ENCODE results near the gene RASGRP4.

The RASGRP4 gene

DNA sequence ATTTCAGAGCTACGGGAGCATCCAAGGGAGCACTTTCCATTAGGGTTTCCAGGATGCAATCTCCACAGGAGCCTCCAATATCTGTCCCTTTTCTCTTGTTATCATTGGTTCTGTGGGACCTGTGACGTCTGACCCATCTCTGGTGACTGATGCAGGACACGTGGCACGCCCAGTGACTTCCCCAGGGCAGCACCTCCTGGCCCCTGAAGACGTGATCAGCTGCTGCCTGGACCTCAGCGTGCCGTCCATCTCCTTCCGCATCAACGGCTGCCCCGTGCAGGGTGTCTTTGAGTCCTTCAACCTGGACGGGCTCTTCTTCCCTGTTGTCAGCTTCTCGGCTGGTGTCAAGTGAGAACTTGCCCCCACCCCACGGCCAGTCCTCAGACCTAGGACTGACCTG, 33.0 kb upstream of the RASGRP4 start:
- no peaks in the 10 kb centered on the region for H3K27me3 ChIP-seq (ENCODE audit: control insufficient read depth, insufficient read depth, low read length)
- no peak overlapping the region for H3K4me3 ChIP-seq (ENCODE audit: low read depth, low read length)
- H3K36me3 ChIP-seq (ENCODE audit: control insufficient read depth, insufficient read depth, low read length), result peaks cover 45% of the 10 kb centered on the region
- no peak overlapping the region for H3K9ac ChIP-seq (ENCODE audit: low read depth, low read length)
- H3K9me3 ChIP-seq (ENCODE audit: control insufficient read depth, insufficient read depth, low read length), result no peaks in the 10 kb centered on the region
- H3K4me1 ChIP-seq (ENCODE audit: control insufficient read depth, insufficient read depth, low read length), result no peaks in the 10 kb centered on the region

- Histone ChIP-seq H3K36me3 (ENCODE audit: control insufficient read depth, insufficient read depth, low read length) (peaks cover 46% of the 10 kb centered on the region), H3K9me3 (ENCODE audit: control insufficient read depth, insufficient read depth, low read length) (no peaks in the 10 kb centered on the region), H3K4me3 (ENCODE audit: low read depth, low read length) (no peak overlapping the region), H3K4me1 (ENCODE audit: control insufficient read depth, insufficient read depth, low read length) (no peaks in the 10 kb centered on the region), H3K27me3 (ENCODE audit: control insufficient read depth, insufficient read depth, low read length) (no peaks in the 10 kb centered on the region), H3K9ac (ENCODE audit: low read depth, low read length) (no peak overlapping the region)
Measured at GRCh38 chr19:38457690-38458405, 31.8 kb upstream of the RASGRP4 start.

DNA sequence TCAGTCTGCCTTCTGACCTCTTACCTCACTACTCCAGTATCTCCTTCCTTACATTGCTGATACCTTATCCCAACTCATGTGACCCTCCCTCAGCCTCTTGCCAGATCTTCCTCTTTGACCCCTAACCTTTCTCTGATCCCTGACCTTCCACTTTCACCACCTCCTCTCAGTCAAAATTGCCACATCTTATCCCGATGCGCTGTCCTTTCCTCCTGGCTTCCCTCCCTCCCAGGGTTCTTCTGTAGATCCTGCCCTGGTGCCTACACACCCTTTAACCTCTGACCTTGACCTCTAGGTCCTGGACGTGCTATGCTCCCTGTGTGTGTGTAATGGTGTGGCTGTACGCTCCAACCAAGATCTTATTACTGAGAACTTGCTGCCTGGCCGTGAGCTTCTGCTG, 31.2 kb upstream of the RASGRP4 start:
- Histone ChIP-seq H3K4me1 (ENCODE audit: control insufficient read depth, insufficient read depth, low read length) (no peaks in the 10 kb centered on the region), H3K9ac (ENCODE audit: low read depth, low read length) (no peak overlapping the region), H3K4me3 (ENCODE audit: low read depth, low read length) (no peak overlapping the region), H3K9me3 (ENCODE audit: control insufficient read depth, insufficient read depth, low read length) (no peaks in the 10 kb centered on the region), H3K36me3 (ENCODE audit: control insufficient read depth, insufficient read depth, low read length) (peaks cover 46% of the 10 kb centered on the region), H3K27me3 (ENCODE audit: control insufficient read depth, insufficient read depth, low read length) (no peaks in the 10 kb centered on the region)

- H3K36me3 ChIP-seq (ENCODE audit: control insufficient read depth, insufficient read depth, low read length), result peaks cover 46% of the 10 kb centered on the region
- no peaks in the 10 kb centered on the region for H3K4me1 ChIP-seq (ENCODE audit: control insufficient read depth, insufficient read depth, low read length)
- no peaks in the 10 kb centered on the region for H3K27me3 ChIP-seq (ENCODE audit: control insufficient read depth, insufficient read depth, low read length)
- H3K4me3 ChIP-seq (ENCODE audit: low read depth, low read length), result no peak overlapping the region
- H3K9me3 ChIP-seq (ENCODE audit: control insufficient read depth, insufficient read depth, low read length), result no peaks in the 10 kb centered on the region
- no peak overlapping the region for H3K9ac ChIP-seq (ENCODE audit: low read depth, low read length)
Measured at GRCh38 chr19:38455031-38455430, 29.0 kb upstream of the RASGRP4 start.

DNA sequence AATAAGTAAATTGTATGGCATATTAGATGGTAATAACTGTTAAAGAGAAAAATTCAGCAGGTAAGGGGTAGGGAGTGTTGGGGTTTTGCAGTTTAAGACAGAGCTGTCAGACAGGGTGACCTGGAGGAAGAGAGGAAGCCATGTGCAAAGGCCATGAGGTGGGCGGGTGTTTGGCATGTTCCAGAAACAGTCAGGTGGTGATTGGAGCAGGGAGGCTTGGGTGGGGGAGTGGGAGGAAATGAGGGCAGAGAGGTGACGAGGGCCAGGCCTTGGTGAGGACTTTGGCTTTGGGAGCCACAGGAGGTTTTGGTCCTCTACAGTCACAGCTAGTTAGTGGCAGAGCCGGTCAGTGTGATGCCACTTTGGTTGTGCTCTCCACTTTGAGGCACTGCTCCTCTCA, 27.6 kb upstream of the RASGRP4 start:
- Histone ChIP-seq H3K9me3 (ENCODE audit: control insufficient read depth, insufficient read depth, low read length) (no peaks in the 10 kb centered on the region), H3K4me3 (ENCODE audit: low read depth, low read length) (no peak overlapping the region), H3K4me1 (ENCODE audit: control insufficient read depth, insufficient read depth, low read length) (no peaks in the 10 kb centered on the region), H3K9ac (ENCODE audit: low read depth, low read length) (no peak overlapping the region), H3K36me3 (ENCODE audit: control insufficient read depth, insufficient read depth, low read length) (peaks cover 47% of the 10 kb centered on the region), H3K27me3 (ENCODE audit: control insufficient read depth, insufficient read depth, low read length) (no peaks in the 10 kb centered on the region)

DNA sequence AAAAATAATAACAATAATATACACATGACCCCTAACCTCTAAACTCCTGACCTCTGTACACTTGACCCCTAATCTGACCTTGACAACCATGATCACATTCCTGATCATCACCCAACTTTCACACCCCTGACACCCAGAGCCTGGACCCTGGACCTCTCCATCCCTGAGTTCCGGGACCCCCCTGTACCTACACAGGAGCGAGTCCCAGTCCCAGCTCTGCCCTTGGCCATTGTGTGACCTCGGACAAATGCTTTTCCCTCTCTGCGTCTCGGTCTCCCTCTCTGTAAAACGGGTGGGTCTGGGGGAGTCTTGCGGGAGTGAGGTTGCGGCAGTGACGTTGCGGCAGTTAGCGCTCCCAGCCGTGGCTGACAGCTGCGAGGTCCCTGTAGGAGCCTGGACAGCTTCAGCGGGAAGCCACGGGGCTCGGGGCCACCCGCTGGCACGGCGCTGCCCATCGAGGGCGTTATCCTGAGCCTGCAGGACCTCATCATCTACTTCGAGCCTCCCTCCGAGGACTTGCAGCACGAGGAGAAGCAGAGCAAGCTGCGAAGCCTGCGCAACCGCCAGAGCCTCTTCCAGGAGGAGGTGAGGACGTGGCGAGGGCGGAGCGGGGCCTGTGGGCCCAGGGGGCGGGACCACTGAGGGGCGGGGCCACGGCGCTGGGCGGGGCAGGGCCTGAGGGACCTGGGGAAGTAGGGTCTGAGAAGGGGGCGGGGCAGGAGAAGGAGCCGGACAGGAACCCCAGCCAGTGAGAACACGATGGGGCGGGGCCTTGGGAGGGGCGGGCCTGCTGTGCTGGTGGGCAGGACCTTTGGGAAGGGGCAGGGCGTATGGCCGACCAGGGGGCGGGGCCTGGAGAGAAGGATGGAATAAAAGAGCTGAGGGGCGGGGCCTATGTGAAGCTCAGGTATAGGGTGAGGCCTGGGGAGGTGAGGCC, 26.7 kb upstream of the RASGRP4 start:
- peaks cover 45% of the 10 kb centered on the region for H3K36me3 ChIP-seq (ENCODE audit: control insufficient read depth, insufficient read depth, low read length)
- H3K4me1 ChIP-seq (ENCODE audit: control insufficient read depth, insufficient read depth, low read length), result no peaks in the 10 kb centered on the region
- H3K4me3 ChIP-seq (ENCODE audit: low read depth, low read length), result no peak overlapping the region
- H3K9me3 ChIP-seq (ENCODE audit: control insufficient read depth, insufficient read depth, low read length), result no peaks in the 10 kb centered on the region
- no peaks in the 10 kb centered on the region for H3K27me3 ChIP-seq (ENCODE audit: control insufficient read depth, insufficient read depth, low read length)
- H3K9ac ChIP-seq (ENCODE audit: low read depth, low read length), result peak overlapping the region; percentile 76

DNA sequence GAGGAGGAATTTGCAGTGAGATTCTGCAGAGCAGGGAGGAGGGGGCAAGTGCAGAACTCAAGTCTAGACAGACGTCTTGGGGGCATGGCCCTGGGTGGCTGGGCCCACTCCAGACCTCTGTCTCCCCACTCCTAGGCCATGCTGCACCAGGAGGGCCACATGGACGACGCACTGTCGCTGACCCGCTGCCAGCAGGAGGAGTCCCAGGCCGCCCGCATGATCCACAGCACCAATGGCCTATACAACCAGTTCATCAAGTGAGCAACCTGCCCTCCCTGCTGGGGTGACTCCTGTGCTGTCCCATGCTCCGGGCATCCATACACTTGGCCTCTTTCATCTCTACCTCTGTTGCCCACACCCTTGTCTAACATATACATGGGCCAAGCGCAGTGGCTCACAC, 25.6 kb upstream of the RASGRP4 start:
- H3K9ac ChIP-seq (ENCODE audit: low read depth, low read length), result no peak overlapping the region
- H3K4me1 ChIP-seq (ENCODE audit: control insufficient read depth, insufficient read depth, low read length), result no peaks in the 10 kb centered on the region
- peaks cover 40% of the 10 kb centered on the region for H3K36me3 ChIP-seq (ENCODE audit: control insufficient read depth, insufficient read depth, low read length)
- H3K9me3 ChIP-seq (ENCODE audit: control insufficient read depth, insufficient read depth, low read length), result no peaks in the 10 kb centered on the region
- H3K27me3 ChIP-seq (ENCODE audit: control insufficient read depth, insufficient read depth, low read length), result no peaks in the 10 kb centered on the region
- H3K4me3 ChIP-seq (ENCODE audit: low read depth, low read length), result no peak overlapping the region

DNA sequence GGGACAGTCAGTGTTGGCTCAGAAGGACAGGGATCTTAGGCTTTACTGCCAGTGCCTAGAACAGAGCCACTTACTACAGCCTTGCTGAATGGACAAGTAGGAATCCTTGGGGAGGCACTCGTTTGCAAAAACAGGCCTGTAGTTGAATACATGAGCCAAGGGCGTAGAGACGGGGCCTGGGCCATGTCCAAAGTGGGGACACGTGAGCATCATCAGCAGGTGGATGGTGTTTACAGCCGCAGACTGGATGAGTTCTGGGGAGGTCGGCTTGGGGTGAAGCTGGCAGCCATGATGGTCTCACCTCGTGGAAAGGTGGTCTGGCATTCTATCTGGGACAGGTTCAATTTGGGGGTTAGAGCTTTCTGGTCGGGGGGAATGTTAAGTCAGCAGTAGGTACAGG, 25.0 kb upstream of the RASGRP4 start:
- no peaks in the 10 kb centered on the region for H3K4me1 ChIP-seq (ENCODE audit: control insufficient read depth, insufficient read depth, low read length)
- H3K36me3 ChIP-seq (ENCODE audit: control insufficient read depth, insufficient read depth, low read length), result peaks cover 46% of the 10 kb centered on the region
- no peaks in the 10 kb centered on the region for H3K27me3 ChIP-seq (ENCODE audit: control insufficient read depth, insufficient read depth, low read length)
- no peaks in the 10 kb centered on the region for H3K9me3 ChIP-seq (ENCODE audit: control insufficient read depth, insufficient read depth, low read length)
- no peak overlapping the region for H3K4me3 ChIP-seq (ENCODE audit: low read depth, low read length)
- no peak overlapping the region for H3K9ac ChIP-seq (ENCODE audit: low read depth, low read length)

GRCh38 chr19:38449518-38449917, 23.5 kb upstream of the RASGRP4 start:
- Histone ChIP-seq H3K9me3 (ENCODE audit: control insufficient read depth, insufficient read depth, low read length) (no peaks in the 10 kb centered on the region), H3K4me1 (ENCODE audit: control insufficient read depth, insufficient read depth, low read length) (no peaks in the 10 kb centered on the region), H3K9ac (ENCODE audit: low read depth, low read length) (no peak overlapping the region), H3K27me3 (ENCODE audit: control insufficient read depth, insufficient read depth, low read length) (no peaks in the 10 kb centered on the region), H3K36me3 (ENCODE audit: control insufficient read depth, insufficient read depth, low read length) (peaks cover 36% of the 10 kb centered on the region), H3K4me3 (ENCODE audit: low read depth, low read length) (no peak overlapping the region)

- H3K4me1 ChIP-seq (ENCODE audit: control insufficient read depth, insufficient read depth, low read length), result no peaks in the 10 kb centered on the region
- H3K9ac ChIP-seq (ENCODE audit: low read depth, low read length), result no peak overlapping the region
- no peak overlapping the region for H3K4me3 ChIP-seq (ENCODE audit: low read depth, low read length)
- H3K27me3 ChIP-seq (ENCODE audit: control insufficient read depth, insufficient read depth, low read length), result no peaks in the 10 kb centered on the region
- H3K9me3 ChIP-seq (ENCODE audit: control insufficient read depth, insufficient read depth, low read length), result no peaks in the 10 kb centered on the region
- peaks cover 40% of the 10 kb centered on the region for H3K36me3 ChIP-seq (ENCODE audit: control insufficient read depth, insufficient read depth, low read length)
Measured at GRCh38 chr19:38448225-38448624, 22.2 kb upstream of the RASGRP4 start.

DNA sequence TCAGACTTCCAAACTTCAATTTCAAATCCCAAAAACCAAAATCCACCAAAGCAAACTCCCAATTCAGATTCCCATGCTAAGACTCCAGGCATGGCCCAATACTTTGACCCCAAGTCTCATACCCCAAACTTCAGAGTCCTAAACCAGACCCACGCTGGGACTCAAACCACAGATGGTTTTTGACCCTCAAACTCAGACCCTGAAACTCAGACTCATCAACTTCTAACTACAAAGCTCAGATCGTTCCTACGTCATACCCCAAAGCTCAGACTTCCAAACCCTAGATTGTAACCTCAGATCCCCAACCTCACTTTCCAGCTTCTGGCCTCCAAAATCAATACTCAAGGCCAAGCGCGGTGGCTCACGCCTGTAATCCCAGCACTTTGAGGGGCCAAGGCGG, 19.3 kb upstream of the RASGRP4 start:
- Histone ChIP-seq H3K27me3 (ENCODE audit: control insufficient read depth, insufficient read depth, low read length) (no peaks in the 10 kb centered on the region), H3K4me3 (ENCODE audit: low read depth, low read length) (no peak overlapping the region), H3K4me1 (ENCODE audit: control insufficient read depth, insufficient read depth, low read length) (no peaks in the 10 kb centered on the region), H3K36me3 (ENCODE audit: control insufficient read depth, insufficient read depth, low read length) (peaks cover 41% of the 10 kb centered on the region), H3K9ac (ENCODE audit: low read depth, low read length) (no peak overlapping the region), H3K9me3 (ENCODE audit: control insufficient read depth, insufficient read depth, low read length) (no peaks in the 10 kb centered on the region)

DNA sequence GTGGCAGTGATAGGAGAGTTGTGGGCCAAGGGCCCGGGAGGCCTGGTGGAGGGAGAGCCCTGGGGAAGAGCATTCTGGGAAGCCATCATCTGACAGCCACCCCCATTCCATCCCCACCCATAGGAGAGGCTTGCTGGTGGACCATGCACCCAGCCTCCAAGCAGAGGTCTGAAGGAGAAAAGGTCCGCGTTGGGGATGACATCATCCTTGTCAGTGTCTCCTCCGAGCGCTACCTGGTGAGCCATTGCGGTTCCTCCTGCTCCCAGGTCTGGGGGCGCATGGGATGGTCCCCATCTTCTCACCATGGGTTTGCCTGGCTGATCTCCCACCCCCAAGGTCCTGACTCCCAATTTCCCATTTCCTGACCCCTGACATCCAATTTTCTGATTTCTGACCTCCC, 18.0 kb upstream of the RASGRP4 start:
- no peaks in the 10 kb centered on the region for H3K27me3 ChIP-seq (ENCODE audit: control insufficient read depth, insufficient read depth, low read length)
- no peak overlapping the region for H3K4me3 ChIP-seq (ENCODE audit: low read depth, low read length)
- no peaks in the 10 kb centered on the region for H3K9me3 ChIP-seq (ENCODE audit: control insufficient read depth, insufficient read depth, low read length)
- H3K9ac ChIP-seq (ENCODE audit: low read depth, low read length), result no peak overlapping the region
- H3K4me1 ChIP-seq (ENCODE audit: control insufficient read depth, insufficient read depth, low read length), result no peaks in the 10 kb centered on the region
- H3K36me3 ChIP-seq (ENCODE audit: control insufficient read depth, insufficient read depth, low read length), result peaks cover 29% of the 10 kb centered on the region

Measured in iPS-15b (cell line).